HEK293 (cell line): Measurements from ENCODE around the gene PLEKHG7.

Experiments used
- CTCF ChIA-PET: fragments of 350-600 bp; formaldehyde crosslinking; extraction: SDS; loops from one replicate; lab custom pipeline; 2021; ENCODE audit warnings: antibody characterized with exemption; lab: Yijun Ruan, JAX
- POLR2A ChIA-PET: fragments of 300-600 bp; formaldehyde crosslinking; extraction: SDS; loops from one replicate; lab custom pipeline; 2020; ENCODE audit warnings: antibody characterized with exemption, inconsistent platforms; lab: Yijun Ruan, JAX
- H3K27ac ChIP-seq: fragments of 200-500 bp; sonication (Bioruptor generic); 2 replicates; pipeline ENCODE4 v1.5.1; 2014; ENCODE audit warnings: low read depth, low read length, control low read depth, inconsistent platforms; ENCODE audit errors: extremely low read depth
- H3K36me3 ChIP-seq, 2 experiments: fragments of 200-500 bp in 1 of 2; sonication (Bioruptor generic) in 1 of 2; 1 replicate in 1 of 2; 2 replicates in 1 of 2; pipeline ENCODE4 v1.5.1; 2014 to 2017; ENCODE audit warnings: inconsistent platforms in 2 of 2, low read length in 2 of 2; ENCODE audit not compliant: control insufficient read depth in 2 of 2, insufficient read depth in 1 of 2
- H3K4me1 ChIP-seq: fragments of 200-500 bp; sonication (Bioruptor generic); 2 replicates; pipeline ENCODE4 v1.5.1; 2014; ENCODE audit warnings: mild to moderate bottlenecking, low read length, inconsistent platforms; ENCODE audit not compliant: control insufficient read depth, insufficient read depth
- H3K4me3 ChIP-seq: 2 replicates; pipeline ENCODE4 v1.5.1; 2011; ENCODE audit warnings: low read depth, mild to moderate bottlenecking, control low read depth, low read length, moderate library complexity
- H3K9me3 ChIP-seq: fragments of 200-500 bp; sonication (Bioruptor generic); 2 replicates; pipeline ENCODE4 v1.5.1; 2014; ENCODE audit warnings: low read depth, low read length, inconsistent platforms; ENCODE audit not compliant: control insufficient read depth, insufficient read depth
- OSR2 ChIP-seq: fragments of 450-650 bp; formaldehyde crosslinking; IDR thresholded peaks from 2 replicates; pipeline ENCODE4 v1.5.1; 2016; ENCODE audit warnings: missing biosample characterization, missing genetic modification characterization
- ZEB2 ChIP-seq: fragments of 450-650 bp; formaldehyde crosslinking; IDR thresholded peaks from 2 replicates; pipeline ENCODE4 v1.5.1; 2016; ENCODE audit warnings: missing biosample characterization, missing genetic modification characterization
- ZNF114 ChIP-seq: fragments of 450-650 bp; formaldehyde crosslinking; IDR thresholded peaks from 2 replicates; pipeline ENCODE4 v1.5.0; 2017; ENCODE audit warnings: missing biosample characterization, missing genetic modification characterization
- ZNF174 ChIP-seq: fragments of 450-650 bp; formaldehyde crosslinking; IDR thresholded peaks from 2 replicates; pipeline ENCODE4 v1.5.0; 2017; ENCODE audit warnings: missing biosample characterization, mild to moderate bottlenecking, missing genetic modification characterization
- ZNF19 ChIP-seq: fragments of 450-650 bp; formaldehyde crosslinking; IDR thresholded peaks from 2 replicates; pipeline ENCODE4; 2016; ENCODE audit warnings: missing biosample characterization, missing genetic modification characterization, low read depth
- ZNF292 ChIP-seq: fragments of 450-650 bp; formaldehyde crosslinking; IDR thresholded peaks from 2 replicates; pipeline ENCODE4 v1.5.1; 2016; ENCODE audit warnings: low read depth, missing biosample characterization, missing genetic modification characterization, borderline replicate concordance
- ZNF416 ChIP-seq: fragments of 450-650 bp; formaldehyde crosslinking; IDR thresholded peaks from 2 replicates; pipeline ENCODE4 v1.5.1; 2016; ENCODE audit warnings: missing biosample characterization, missing genetic modification characterization
- ZNF423 ChIP-seq: fragments of 450-650 bp; formaldehyde crosslinking; IDR thresholded peaks from 2 replicates; pipeline ENCODE4 v1.5.1; 2016; ENCODE audit warnings: missing biosample characterization, missing genetic modification characterization
- ZNF510 ChIP-seq: fragments of 450-650 bp; formaldehyde crosslinking; IDR thresholded peaks from 2 replicates; pipeline ENCODE4 v1.5.1; 2018; ENCODE audit warnings: mild to moderate bottlenecking, missing genetic modification characterization, missing biosample characterization; ENCODE audit not compliant: insufficient replicate concordance
- ZNF585B ChIP-seq: fragments of 450-650 bp; formaldehyde crosslinking; IDR thresholded peaks from 2 replicates; pipeline ENCODE4 v1.5.1; 2016; ENCODE audit warnings: missing biosample characterization, missing genetic modification characterization
- ZNF626 ChIP-seq: fragments of 450-650 bp; sonication (Bioruptor Pico); formaldehyde crosslinking; IDR thresholded peaks from 2 replicates; pipeline ENCODE4 v1.5.1; 2018; ENCODE audit warnings: missing biosample characterization, missing genetic modification characterization, inconsistent platforms
- ZNF677 ChIP-seq: fragments of 450-650 bp; IDR thresholded peaks from 2 replicates; pipeline ENCODE4 v1.5.0; 2018; ENCODE audit warnings: missing biosample characterization, mild to moderate bottlenecking, missing genetic modification characterization, moderate library complexity
- ZNF768 ChIP-seq: fragments of 450-650 bp; formaldehyde crosslinking; IDR thresholded peaks from 2 replicates; pipeline ENCODE4 v1.5.1; 2018; ENCODE audit warnings: missing biosample characterization, mild to moderate bottlenecking, missing genetic modification characterization
- ZNF785 ChIP-seq: fragments of 450-650 bp; formaldehyde crosslinking; IDR thresholded peaks from 2 replicates; pipeline ENCODE4 v1.5.1; 2016; ENCODE audit warnings: missing biosample characterization, missing genetic modification characterization
- ZNF837 ChIP-seq: fragments of 450-650 bp; formaldehyde crosslinking; IDR thresholded peaks from 2 replicates; pipeline ENCODE4 v1.5.1; 2016; ENCODE audit warnings: missing biosample characterization, missing genetic modification characterization
- TF ChIP-seq, protein P1 (sequence below): fragments of 450-650 bp; formaldehyde crosslinking; IDR thresholded peaks from 2 replicates; pipeline ENCODE4 v1.5.1; 2016; ENCODE audit warnings: missing biosample characterization, missing genetic modification characterization
- TF ChIP-seq, protein P2 (sequence below): fragments of 450-650 bp; formaldehyde crosslinking; IDR thresholded peaks from 2 replicates; pipeline ENCODE4 v1.5.1; 2016; ENCODE audit warnings: missing biosample characterization, missing genetic modification characterization

The PLEKHG7 gene

DNA sequence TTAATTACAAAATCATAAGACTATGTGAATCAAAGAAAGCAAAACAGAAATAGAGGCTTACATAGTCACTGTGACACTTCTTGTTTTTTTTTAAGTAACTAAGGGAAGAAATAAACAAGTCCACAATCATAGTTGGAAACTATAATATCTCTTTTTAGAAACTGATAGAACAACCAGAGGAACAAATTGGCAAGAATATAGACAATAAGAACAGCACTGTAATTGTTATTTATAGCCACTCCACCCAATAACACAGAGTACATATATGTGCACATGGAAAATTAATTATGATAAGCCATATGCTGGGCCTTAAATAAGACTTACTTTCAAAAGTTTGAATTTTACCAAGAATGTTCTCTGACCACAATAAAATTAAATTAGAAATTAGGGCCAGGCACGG lies 101.1 kb downstream of the PLEKHG7 start:
- H3K9me3 ChIP-seq: no peaks in the 10 kb centered on the region
- no peaks in the 10 kb centered on the region for H3K4me1 ChIP-seq
- ChIA-PET CTCF (no interaction called here), POLR2A (no interaction called here)
- no peak overlapping the region for H3K27ac ChIP-seq
- H3K4me3 ChIP-seq: no peak overlapping the region
- peaks cover 0 to 27% of the 10 kb centered on the region in 2 experiments for H3K36me3 ChIP-seq
- TF ChIP-seq ZNF174 (tag by site-specific recombination): no peak
- TF ChIP-seq, protein P1, sequence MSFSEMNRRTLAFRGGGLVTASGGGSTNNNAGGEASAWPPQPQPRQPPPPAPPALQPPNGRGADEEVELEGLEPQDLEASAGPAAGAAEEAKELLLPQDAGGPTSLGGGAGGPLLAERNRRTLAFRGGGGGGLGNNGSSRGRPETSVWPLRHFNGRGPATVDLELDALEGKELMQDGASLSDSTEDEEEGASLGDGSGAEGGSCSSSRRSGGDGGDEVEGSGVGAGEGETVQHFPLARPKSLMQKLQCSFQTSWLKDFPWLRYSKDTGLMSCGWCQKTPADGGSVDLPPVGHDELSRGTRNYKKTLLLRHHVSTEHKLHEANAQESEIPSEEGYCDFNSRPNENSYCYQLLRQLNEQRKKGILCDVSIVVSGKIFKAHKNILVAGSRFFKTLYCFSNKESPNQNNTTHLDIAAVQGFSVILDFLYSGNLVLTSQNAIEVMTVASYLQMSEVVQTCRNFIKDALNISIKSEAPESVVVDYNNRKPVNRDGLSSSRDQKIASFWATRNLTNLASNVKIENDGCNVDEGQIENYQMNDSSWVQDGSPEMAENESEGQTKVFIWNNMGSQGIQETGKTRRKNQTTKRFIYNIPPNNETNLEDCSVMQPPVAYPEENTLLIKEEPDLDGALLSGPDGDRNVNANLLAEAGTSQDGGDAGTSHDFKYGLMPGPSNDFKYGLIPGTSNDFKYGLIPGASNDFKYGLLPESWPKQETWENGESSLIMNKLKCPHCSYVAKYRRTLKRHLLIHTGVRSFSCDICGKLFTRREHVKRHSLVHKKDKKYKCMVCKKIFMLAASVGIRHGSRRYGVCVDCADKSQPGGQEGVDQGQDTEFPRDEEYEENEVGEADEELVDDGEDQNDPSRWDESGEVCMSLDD: no peak
- TF ChIP-seq, protein P2, sequence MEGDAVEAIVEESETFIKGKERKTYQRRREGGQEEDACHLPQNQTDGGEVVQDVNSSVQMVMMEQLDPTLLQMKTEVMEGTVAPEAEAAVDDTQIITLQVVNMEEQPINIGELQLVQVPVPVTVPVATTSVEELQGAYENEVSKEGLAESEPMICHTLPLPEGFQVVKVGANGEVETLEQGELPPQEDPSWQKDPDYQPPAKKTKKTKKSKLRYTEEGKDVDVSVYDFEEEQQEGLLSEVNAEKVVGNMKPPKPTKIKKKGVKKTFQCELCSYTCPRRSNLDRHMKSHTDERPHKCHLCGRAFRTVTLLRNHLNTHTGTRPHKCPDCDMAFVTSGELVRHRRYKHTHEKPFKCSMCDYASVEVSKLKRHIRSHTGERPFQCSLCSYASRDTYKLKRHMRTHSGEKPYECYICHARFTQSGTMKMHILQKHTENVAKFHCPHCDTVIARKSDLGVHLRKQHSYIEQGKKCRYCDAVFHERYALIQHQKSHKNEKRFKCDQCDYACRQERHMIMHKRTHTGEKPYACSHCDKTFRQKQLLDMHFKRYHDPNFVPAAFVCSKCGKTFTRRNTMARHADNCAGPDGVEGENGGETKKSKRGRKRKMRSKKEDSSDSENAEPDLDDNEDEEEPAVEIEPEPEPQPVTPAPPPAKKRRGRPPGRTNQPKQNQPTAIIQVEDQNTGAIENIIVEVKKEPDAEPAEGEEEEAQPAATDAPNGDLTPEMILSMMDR (tag by site-specific recombination): no peak
- no peak for TF ChIP-seq ZNF677 (tag by site-specific recombination)
- TF ChIP-seq ZNF768 (tag by site-specific recombination): no peak
- no peak for TF ChIP-seq ZNF19 (tag by site-specific recombination)
- TF ChIP-seq OSR2 (tag by site-specific recombination): no peak
- no peak for TF ChIP-seq ZNF423 (tag by site-specific recombination)
- TF ChIP-seq ZNF785 (tag by site-specific recombination): no peak
- TF ChIP-seq, all 188 proteins: peak for 0

DNA sequence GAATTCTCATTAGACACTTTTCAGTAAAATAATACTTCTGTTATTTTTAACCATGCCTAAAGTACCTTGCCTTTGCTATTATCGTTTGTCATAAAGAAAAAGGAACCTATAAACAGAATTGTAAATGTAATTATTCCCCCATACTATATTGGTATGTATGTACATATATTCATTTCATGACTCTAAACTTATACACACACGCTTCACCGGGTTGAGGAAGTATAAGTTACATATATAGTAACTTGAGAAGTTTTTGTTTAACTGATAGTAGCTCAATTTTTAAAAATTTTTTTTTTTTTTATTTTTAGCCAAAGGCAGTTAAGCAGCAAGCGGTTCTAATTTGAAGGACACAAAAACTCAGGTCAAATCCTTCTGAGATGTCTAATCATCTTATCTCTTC lies 107.6 kb downstream of the PLEKHG7 start:
- H3K9me3 ChIP-seq: no peaks in the 10 kb centered on the region
- H3K27ac ChIP-seq: no peak overlapping the region
- no peak for TF ChIP-seq ZNF292 (tag by site-specific recombination)
- POLR2A ChIA-PET: no interaction called here
- no peaks in the 10 kb centered on the region for H3K4me1 ChIP-seq
- peaks cover 11 to 27% of the 10 kb centered on the region in 2 experiments for H3K36me3 ChIP-seq
- H3K4me3 ChIP-seq: no peak overlapping the region
- CTCF ChIA-PET: no interaction called here

DNA sequence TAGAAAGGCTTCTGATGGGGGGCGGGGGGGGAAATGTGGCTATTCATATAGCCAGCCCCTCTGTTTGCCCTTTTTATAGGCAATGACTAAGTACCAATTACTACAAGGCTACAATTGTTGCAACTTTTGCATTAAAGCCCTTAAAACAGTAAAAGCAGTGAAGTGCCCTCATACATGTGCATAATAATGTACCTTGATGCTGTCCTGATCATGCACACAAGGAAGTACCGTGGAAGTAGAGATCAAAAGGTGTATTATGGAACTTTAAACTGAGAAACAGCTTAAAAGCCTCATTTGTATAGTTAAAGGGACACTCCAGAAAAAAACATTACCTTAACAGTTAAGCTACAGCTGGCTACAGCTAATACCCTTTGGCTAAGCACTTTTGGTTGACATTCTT lies 111.8 kb downstream of the PLEKHG7 start:
- Histone ChIP-seq H3K4me3 (no peak overlapping the region), H3K36me3 (peaks cover 16 to 27% of the 10 kb centered on the region in 2 experiments; a peak in 2 of 3 replicates), H3K9me3 (no peaks in the 10 kb centered on the region), H3K4me1 (no peaks in the 10 kb centered on the region), H3K27ac (no peak overlapping the region)
- no peak for TF ChIP-seq ZNF585B (tag by site-specific recombination)
- no peak for TF ChIP-seq ZNF114
- no peak for TF ChIP-seq ZNF416 (tag by site-specific recombination)
- no peak for TF ChIP-seq ZNF837
- TF ChIP-seq ZNF626 (tag by site-specific recombination): no peak
- TF ChIP-seq ZNF510 (tag by site-specific recombination): no peak
- no peak for TF ChIP-seq ZEB2 (tag by site-specific recombination)
- CTCF ChIA-PET: interaction anchor here (0.7 to 1.1 kb wide), 4 partner anchors 13 to 566 kb away, joined by 3 to 4 read pairs (median 3); no protein-coding TSS in a partner anchor
- POLR2A ChIA-PET: no interaction called here
